OCI-LY1 (cell line): ENCODE data around the gene TEX14.

ENCODE experiments used
- CTCF ChIP-seq: fragments of 200-600 bp; sonication (generic), shearing (Covaris generic); IDR thresholded peaks from 2 replicates; pipeline ENCODE4 v1.5.1; 2017; ENCODE audit warnings: mild to moderate bottlenecking, antibody characterized with exemption, low read length, moderate library complexity, mixed read lengths
- EZH2 ChIP-seq: fragments of 200-600 bp; sonication (generic), shearing (Covaris generic); IDR thresholded peaks from 2 replicates; pipeline ENCODE4 v1.8.0; 2017; ENCODE audit warnings: borderline replicate concordance, mixed run types, mild to moderate bottlenecking, antibody characterized with exemption, low read length, moderate library complexity, mixed read lengths

- TF ChIP-seq CTCF: no peak
- TF ChIP-seq EZH2: no peak
Measured at GRCh38 chr17:58611331-58611730, 80.5 kb downstream of the TEX14 start.
